Stimulated activated naive CD8-positive, alpha-beta T cell treated with anti-CD3 and anti-CD28 coated beads, Interleukin-15, Interleukin-2, amounts not matched to agents 100 ng/mL and 50 ng/mL, for 24 hours (primary cell): ENCODE results near the gene LMX1B.
"Not testable (repeated sequence)": the region's sequence is repeated elsewhere in the genome, so short reads cannot be mapped to it uniquely, and the experiment has no call there.

ENCODE experiments used
- H3K27ac Mint-ChIP-seq: one replicate; pipeline ENCODE4 v1.8.0; 2021; ENCODE audit warnings: mild to moderate bottlenecking, mixed read lengths
- H3K27me3 Mint-ChIP-seq: one replicate; pipeline ENCODE4 v1.8.0; 2021; ENCODE audit warnings: mixed read lengths
- H3K36me3 Mint-ChIP-seq: one replicate; pipeline ENCODE4 v1.8.0; 2021; ENCODE audit warnings: low read depth, mixed read lengths
- H3K4me1 Mint-ChIP-seq: one replicate; pipeline ENCODE4 v1.8.0; 2021; ENCODE audit warnings: low read depth, mixed read lengths
- H3K4me3 Mint-ChIP-seq: one replicate; pipeline ENCODE4 v1.8.0; 2021; ENCODE audit warnings: mild to moderate bottlenecking, mixed read lengths
- H3K9me3 Mint-ChIP-seq: one replicate; pipeline ENCODE4 v1.8.0; 2021; ENCODE audit warnings: mixed read lengths

LMX1B gene

DNA sequence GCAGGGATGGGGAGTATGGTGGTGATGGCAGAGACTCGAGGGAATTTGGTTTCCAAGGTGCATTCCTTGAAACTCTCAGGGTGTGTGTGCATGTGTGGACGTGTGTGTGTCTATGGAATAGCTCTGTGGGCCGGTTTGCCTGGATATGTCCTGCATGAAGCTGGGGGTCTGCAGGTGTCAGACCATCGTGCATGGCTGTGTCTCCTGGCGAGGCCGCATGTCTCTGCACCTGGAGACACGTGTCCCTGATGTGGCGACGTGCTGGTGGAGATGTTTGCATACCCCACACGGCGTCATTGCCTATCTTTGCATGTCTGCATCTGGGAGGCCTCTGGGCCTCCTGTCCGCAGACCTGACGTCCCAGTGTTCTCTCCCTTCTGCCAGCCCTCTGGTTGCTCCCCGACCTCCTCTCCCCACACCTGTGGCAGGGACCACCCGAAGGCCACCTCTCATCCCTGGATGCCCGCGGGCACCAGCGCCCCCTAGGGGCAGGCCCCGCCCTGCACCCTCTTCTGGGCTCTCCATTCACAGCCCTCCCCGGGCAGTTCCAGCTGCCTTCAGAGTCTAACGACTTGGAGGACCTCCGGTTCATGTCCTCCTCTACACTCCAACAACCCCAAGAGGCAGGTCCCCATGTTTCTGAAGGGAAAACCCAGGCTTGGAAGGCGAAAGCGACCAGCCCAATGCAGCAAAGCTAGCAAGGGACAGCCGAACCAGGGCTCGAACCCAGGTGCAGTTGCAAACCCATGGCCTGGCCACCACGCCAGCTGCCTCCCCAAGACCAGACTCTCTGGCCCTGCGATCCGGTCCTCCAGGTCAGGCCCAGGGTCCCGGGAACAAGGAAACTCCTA, 88.6 kb downstream of the LMX1B start:
- H3K4me1 Mint-ChIP-seq: peaks cover 15% of the 10 kb centered on the region
- no peaks in the 10 kb centered on the region for H3K9me3 Mint-ChIP-seq
- no peaks in the 10 kb centered on the region for H3K36me3 Mint-ChIP-seq
- H3K27ac Mint-ChIP-seq: no peak overlapping the region
- peaks cover 41% of the 10 kb centered on the region for H3K27me3 Mint-ChIP-seq
- no peak overlapping the region for H3K4me3 Mint-ChIP-seq

DNA sequence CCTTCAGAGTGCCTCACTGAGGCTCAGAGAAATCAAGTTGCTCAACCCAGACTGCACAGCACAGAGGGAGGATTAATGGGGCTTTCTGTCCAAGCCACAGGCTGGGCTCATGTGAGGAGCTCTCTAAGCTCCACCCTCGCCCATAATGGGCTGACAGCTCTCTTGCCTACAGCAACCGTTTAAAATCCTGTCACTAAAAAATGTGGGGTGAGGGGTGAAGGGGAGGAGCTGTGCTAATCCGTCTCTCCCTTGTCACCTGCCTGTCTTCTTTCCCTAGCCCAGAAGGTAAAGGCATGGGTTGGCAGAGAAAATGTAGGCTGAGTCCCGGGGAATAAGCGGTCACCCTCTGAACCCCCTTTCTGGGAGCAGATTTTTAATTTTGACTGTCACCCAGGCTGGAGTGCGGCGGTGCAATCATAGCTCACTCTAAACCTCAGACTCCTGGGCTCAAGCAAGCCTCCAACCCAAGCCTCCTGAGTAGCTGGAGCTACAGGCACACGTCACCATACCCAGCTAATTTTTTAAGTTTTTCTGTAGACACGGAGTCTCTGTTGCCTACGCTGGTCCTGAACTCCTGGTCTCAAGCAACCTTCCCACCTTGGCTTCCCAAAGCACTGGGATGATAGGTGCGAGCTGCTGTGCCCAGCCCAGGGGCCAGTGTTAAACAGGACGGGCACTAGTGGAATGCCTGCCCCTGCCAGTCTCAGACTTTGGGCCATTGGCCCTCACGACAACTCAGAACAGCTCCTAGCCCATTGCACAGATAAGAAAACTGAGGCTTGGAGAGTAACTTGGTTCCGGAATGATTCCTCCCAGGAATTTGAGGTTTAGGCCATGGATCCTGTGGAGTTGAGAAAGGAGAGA, 89.5 kb downstream of the LMX1B start:
- Mint-ChIP-seq H3K36me3 (no peaks in the 10 kb centered on the region), H3K4me1 (peaks cover 15% of the 10 kb centered on the region), H3K27me3 (peaks cover 41% of the 10 kb centered on the region), H3K27ac (no peak overlapping the region), H3K4me3 (no peak overlapping the region), H3K9me3 (no peaks in the 10 kb centered on the region)

DNA sequence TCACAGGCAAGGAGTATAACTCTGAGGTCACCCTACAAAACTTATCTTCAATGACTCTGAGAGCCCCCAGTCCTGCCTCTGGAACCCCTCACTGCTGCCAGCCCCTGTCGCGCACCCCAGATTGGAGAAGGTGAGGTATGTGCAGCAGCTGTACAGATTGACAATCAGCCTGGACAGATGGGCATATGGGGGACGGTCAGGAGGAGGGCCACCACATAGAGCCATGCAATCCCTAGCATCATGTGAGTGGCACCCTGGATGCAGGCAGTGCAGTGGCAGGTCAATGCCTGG, 90.1 kb downstream of the LMX1B start:
- Mint-ChIP-seq H3K4me3 (no peak overlapping the region), H3K27ac (no peak overlapping the region), H3K9me3 (no peaks in the 10 kb centered on the region), H3K36me3 (no peaks in the 10 kb centered on the region), H3K4me1 (peaks cover 15% of the 10 kb centered on the region), H3K27me3 (peaks cover 41% of the 10 kb centered on the region)

DNA sequence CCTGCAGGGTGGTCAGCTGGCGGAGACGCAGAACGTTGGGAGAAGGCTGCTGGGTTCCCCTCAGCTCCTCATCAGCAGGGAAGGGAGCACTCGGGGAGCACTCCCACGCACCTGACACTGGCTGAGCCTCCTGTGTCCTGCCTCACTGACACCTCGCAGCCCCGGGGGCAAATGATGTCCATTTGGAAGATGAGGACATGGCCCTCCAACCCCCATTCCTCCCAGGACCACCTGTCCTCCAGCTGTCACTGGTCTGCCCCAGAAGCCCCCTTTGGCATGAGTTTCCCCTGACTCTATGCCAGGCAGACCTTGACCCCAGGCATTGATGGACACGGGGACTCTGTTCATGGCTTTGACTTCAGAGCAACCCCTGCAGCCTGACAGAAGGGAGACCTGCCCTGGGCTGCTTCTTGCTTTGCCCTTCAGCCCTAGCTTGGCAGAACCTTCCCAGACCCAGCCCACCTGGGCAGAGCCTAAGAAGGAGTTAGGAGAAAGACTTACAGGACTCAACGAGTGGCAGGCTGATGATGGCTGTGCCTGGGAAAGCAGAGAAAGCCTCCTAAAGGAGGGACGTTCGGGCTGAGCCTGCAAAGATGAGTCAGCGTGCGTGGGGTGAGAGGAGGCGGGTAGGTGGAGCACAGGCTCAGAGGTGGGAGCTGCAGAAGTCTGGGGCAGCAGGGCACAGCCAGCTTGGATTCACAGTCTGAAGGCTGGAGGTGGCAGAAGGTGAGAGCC, 90.6 kb downstream of the LMX1B start:
- Mint-ChIP-seq H3K27ac (no peak overlapping the region), H3K36me3 (no peaks in the 10 kb centered on the region), H3K4me1 (peaks cover 15% of the 10 kb centered on the region), H3K4me3 (no peak overlapping the region), H3K9me3 (no peaks in the 10 kb centered on the region), H3K27me3 (peaks cover 41% of the 10 kb centered on the region)

DNA sequence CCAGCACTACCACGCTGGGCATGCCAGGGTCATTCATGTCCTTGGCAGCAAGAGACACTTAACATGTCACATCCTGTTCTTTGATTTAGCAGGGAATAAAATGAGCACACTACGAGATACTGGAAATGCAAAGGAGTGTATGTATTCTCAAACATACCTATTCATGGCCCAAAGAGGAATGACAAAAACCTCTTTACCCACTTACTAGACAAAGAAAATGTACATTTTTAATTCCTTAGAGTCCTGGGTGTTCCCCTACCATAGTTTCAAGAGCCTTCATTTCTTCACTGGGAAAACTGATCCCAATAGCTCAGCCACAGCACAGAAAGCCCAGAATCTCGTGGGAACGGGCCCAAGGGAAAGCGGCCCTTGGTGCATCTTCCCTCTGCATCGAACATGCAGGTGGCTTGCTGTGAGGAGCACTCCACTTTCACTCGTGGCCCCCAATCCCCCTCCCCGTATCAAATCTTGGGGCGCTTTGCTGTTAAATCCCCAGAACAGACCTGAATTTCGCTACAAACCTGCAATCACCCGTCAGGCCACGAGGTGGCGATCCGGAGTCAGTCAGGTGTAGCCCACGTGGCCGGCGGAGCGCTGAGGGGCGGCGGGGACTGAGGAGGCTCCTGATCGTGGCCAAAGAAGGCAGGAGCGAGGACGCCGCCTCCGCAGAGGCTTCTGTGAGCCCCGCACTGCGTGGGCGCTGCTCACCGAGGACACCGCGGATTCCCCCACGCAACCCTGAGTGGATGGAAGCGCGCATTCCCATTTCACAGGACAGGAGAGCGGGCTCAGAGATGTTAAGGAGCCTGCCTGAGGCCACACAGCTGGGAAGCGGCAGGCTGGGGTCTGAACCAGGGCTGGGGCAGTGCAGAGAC, 91.4 kb downstream of the LMX1B start:
- H3K36me3 Mint-ChIP-seq: no peaks in the 10 kb centered on the region
- peak overlapping the region; percentile 36 for H3K27ac Mint-ChIP-seq
- peaks cover 41% of the 10 kb centered on the region for H3K27me3 Mint-ChIP-seq
- H3K4me3 Mint-ChIP-seq: no peak overlapping the region
- H3K9me3 Mint-ChIP-seq: no peaks in the 10 kb centered on the region
- peaks cover 15% of the 10 kb centered on the region for H3K4me1 Mint-ChIP-seq

DNA sequence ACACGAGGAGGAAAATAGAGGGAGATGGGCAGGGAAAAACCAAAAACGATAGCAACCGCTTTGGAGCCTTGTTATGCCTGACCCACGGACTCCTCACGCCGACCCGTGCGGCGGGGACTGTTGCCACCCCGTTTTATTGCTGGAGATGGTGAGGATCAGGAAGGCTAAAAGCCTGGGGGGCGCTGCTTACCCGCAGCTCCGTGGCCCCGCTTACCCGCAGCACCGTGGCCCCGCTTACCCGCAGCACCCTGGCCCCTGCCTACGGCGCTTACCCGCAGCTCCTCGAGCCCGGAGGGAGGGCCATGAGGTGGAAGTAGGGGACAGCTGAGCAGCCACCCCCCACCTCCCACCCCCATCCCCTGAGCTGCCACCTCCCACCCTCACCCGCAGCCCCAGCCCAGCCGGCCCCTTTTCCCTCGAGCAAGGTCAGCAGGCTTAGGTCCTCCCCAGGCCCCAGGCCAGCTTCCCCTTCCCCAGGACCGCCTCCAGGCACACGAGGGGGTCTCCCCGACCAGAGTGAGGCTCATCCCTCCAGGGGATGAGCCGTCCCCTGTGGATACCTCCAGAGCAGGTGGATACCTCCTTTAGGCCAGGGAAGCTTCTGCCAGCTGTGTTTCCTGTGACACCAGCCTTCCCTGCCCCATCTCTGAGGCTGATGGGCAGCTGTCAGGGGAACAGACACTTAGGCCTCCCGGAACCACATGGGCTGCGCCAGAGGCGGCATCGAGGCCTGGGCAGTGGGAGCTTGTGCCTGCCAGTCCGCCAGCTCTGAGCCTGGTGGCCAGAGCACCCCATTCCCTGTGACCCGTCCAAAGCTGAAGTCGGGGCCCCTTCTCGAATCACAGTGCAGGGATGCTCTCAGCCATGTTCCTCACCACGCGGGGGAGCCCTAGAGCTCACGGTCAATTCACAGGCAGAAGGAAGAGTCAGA, 92.3 kb downstream of the LMX1B start:
- no peak overlapping the region for H3K27ac Mint-ChIP-seq
- H3K27me3 Mint-ChIP-seq: peaks cover 39% of the 10 kb centered on the region
- H3K4me1 Mint-ChIP-seq: peaks cover 15% of the 10 kb centered on the region
- H3K4me3 Mint-ChIP-seq: no peak overlapping the region
- H3K9me3 Mint-ChIP-seq: no peaks in the 10 kb centered on the region
- H3K36me3 Mint-ChIP-seq: no peaks in the 10 kb centered on the region

DNA sequence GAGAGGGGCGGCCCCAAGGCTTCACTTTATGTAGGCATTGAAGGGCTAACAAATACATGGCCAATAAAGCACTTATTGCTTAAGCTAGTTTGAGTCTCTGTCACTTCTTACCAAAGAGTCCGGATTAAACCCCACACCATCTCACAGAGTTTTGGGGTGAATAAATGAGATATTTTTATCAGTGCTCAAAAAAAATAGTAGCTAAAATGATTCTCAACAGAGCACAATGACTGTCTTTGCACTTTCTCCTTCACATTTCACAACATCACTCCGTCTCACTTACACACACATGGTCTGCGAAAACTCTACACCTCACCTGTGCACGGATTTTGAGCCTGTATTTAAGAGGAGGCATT, 92.9 kb downstream of the LMX1B start:
- Mint-ChIP-seq H3K36me3 (no peaks in the 10 kb centered on the region), H3K27me3 (peaks cover 33% of the 10 kb centered on the region), H3K4me1 (peaks cover 15% of the 10 kb centered on the region), H3K4me3 (no peak overlapping the region), H3K9me3 (no peaks in the 10 kb centered on the region), H3K27ac (no peak overlapping the region)

DNA sequence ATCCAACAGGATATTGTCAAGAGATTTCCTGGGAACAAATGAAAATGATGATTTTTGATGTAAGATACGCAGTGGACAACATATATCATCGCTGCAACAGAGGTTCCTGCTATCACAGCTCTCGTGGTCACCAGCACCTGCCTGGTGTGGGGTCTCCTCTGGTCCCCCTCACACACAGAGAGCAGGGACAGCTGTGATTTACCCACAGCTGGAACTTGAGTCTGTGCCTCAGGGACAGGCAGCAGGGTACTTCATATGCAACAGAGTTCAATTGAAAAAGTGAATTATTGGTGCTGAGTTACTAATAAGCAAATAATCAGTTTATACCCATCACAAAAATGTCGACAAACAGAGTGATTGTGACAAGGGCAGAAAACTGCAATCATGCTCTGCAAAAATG, 93.4 kb downstream of the LMX1B start:
- Mint-ChIP-seq H3K27ac (no peak overlapping the region), H3K4me3 (no peak overlapping the region), H3K9me3 (no peaks in the 10 kb centered on the region), H3K4me1 (peaks cover 15% of the 10 kb centered on the region), H3K27me3 (peaks cover 29% of the 10 kb centered on the region), H3K36me3 (no peaks in the 10 kb centered on the region)

DNA sequence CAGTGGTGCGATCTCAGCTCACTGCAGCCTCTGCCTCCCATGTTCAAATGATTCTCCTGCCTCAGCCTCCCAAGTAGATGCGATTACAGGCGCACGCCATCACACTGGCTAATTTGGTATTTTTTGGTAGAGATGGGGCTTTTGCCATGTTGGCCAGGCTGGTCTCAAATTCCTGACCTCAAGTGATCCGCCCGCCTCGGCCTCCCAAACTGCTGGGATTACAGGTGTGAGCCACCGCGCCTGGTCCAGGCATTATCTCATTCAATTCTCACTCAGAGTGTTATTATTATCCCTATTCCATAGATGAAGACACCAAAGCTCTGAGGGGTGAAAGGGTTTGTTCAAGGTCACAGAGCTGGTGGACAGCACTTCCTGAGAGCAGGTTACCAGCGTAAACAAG, 94.0 kb downstream of the LMX1B start:
- H3K4me3 Mint-ChIP-seq, H3K9me3 Mint-ChIP-seq, H3K27ac Mint-ChIP-seq, H3K36me3 Mint-ChIP-seq: not testable (repeated sequence)
- H3K27me3 Mint-ChIP-seq: peaks cover 26% of the 10 kb centered on the region
- H3K4me1 Mint-ChIP-seq: peaks cover 15% of the 10 kb centered on the region

DNA sequence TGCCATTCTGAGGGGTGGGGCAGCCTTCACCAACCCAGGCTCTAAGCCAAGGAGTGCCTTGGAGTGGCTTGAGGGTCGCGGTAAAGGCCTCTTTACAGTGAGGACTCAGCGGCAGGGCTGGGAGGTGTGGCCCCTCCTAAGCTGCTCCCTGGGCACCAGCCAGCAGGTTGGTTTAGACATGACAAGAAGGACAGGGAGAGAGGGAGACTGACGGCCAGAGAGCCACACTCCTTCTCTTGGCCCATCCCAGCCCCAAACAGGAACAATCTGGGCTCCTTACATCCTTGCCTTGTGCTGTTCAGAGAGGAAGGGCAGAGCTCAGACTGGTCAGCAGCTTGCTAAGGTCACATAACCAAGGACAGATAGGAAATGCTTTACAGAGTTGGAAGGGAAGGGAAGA, 94.5 kb downstream of the LMX1B start:
- H3K27ac Mint-ChIP-seq: no peak overlapping the region

DNA sequence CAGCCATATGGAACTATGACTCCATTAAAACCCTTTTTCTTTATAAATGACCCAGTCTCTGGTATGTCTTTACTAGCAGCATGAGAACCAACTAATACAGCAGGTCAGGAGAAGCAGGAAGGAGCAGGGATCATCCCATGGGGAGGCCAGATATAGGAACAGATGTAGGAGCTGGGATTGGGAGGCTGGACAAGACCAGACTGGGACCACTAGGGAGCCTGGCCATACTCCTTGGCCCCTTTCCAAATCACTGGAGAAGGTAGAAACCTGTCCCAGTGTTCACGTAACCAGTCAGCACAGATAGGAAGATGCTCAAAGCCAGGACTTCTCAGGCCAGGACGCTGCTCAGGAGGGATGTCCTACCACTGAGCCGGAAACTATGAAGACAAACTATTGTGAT, 95.5 kb downstream of the LMX1B start:
- Mint-ChIP-seq H3K36me3 (no peaks in the 10 kb centered on the region), H3K4me3 (no peak overlapping the region), H3K27me3 (peaks cover 14% of the 10 kb centered on the region), H3K4me1 (peaks cover 15% of the 10 kb centered on the region), H3K9me3 (no peaks in the 10 kb centered on the region), H3K27ac (no peak overlapping the region)

More for the DNA sequence above, 94.5 kb downstream of the LMX1B start:
- Mint-ChIP-seq H3K4me3 (no peak overlapping the region), H3K36me3 (no peaks in the 10 kb centered on the region), H3K9me3 (no peaks in the 10 kb centered on the region), H3K27me3 (peaks cover 22% of the 10 kb centered on the region), H3K4me1 (peaks cover 15% of the 10 kb centered on the region)

DNA sequence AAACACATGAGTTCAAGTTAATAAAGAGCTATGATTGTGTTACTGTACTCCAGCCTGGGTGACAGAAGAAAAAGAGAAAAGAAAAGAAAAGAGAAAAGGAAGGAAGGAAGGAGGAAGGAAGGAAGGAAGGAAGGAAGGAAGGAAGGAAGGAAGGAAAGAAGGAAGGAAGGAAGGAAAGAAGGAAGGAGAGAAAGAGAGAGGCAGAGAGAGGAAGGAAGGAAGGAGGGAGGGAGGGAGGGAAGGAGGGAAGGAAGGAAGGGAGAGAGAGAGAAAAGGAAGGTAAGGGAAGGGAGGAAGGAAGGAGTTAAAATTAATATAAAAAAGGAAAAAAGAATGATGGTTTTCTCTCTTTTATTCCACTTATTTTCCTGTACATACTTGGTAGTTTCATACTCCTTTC, 101.7 kb downstream of the LMX1B start:
- Mint-ChIP-seq H3K36me3 (no peaks in the 10 kb centered on the region), H3K4me1 (peaks cover 18% of the 10 kb centered on the region), H3K9me3 (no peaks in the 10 kb centered on the region), H3K27me3 (no peaks in the 10 kb centered on the region), H3K4me3 (no peak overlapping the region), H3K27ac (no peak overlapping the region)

DNA sequence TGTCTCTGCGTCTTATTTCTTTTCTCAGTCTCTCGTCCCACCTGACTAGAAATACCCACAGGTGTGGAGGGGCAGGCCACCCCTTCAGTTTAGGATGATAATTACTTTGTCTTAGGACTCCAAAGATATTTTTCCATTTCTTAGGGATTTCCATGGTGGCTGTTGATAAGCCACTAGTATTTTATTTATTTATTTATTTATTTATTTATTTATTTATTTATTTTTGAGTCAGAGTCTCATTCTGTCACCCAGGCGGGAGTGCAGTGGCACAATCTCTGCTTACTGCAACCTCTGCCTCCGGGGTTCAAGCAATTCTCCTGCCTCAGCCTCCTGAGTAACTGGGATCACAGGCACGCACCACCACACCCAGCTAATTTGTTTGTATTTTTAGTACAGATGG, 103.7 kb downstream of the LMX1B start:
- not testable (repeated sequence) for H3K27me3 Mint-ChIP-seq, H3K4me3 Mint-ChIP-seq, H3K9me3 Mint-ChIP-seq, H3K27ac Mint-ChIP-seq, H3K36me3 Mint-ChIP-seq
- H3K4me1 Mint-ChIP-seq: peaks cover 37% of the 10 kb centered on the region
